Endothelial cell of umbilical vein (primary cell): ENCODE data around the gene SPATA31A3. TPM values are rescaled to one million over a fixed set of nuclear protein-coding genes. Genes with fewer than 3 reads are reported as not detected.

Experiments used
- polyA plus RNA-seq, 4 experiments: library from polyadenylated mRNA; depleted of rRNA in 3 of 4; stranded (reverse) in 3 of 4; unstranded in 1 of 4; fragments of >200 nt; gene quantifications; 2 replicates each; pipeline versions ENCODE4 v1.2.1 to v1.2.3, GENCODE V29; 2011 to 2012; ENCODE audit warnings: missing spikeins in 1 of 4
- small RNA-seq: library from RNA; depleted of rRNA; stranded (forward); fragments of <200 nt; gene quantifications from one replicate; pipeline ENCODE3, GENCODE V24; 2012; ENCODE audit warnings: low replicate concordance, low read depth; ENCODE audit not compliant: insufficient read depth, insufficient read length
- total RNA-seq: library from RNA; stranded (reverse); gene quantifications from 2 replicates; pipeline ENCODE4 v1.2.3, GENCODE V29; 2021

Gene SPATA31A3
- total and polyA plus RNA-seq, 2 donors (not counting 3 experiments of a cell fraction or from before 2014, with no cell fraction given), result not detected

Small RNA genes within 50 kb of the gene (small RNA-seq; reads per million reads assigned to genes)
- not detected for gene AL353770.1
- gene AL353770.2, result not detected

Other genes starting within 250 kb of the SPATA31A3 start
- 2.9 and 3.0 TPM in 2 replicates for gene ZNF658, start 91.8 kb downstream of the SPATA31A3 start, total RNA-seq
- 0.53 and 0.76 TPM in 2 replicates for gene ZNF658, start 91.8 kb downstream of the SPATA31A3 start, polyA plus RNA-seq